ENCODE results near the gene HOXD11. TPM values are rescaled to one million over a fixed set of nuclear protein-coding genes. Genes with fewer than 3 reads are reported as not detected.

HOXD11 gene
- total RNA-seq, 1 donor from 2014 or later: not detected

- intact Hi-C loops (cut with DNase I): no loop called here
- TF ChIP-seq CTCF (IDR thresholded peaks at IDR 0.05): no peak
- DNase-seq (no peak), ATAC-seq (no peak)
- Histone ChIP-seq H3K27ac (no peak overlapping the region), H3K27me3 (ENCODE audit: low read depth) (peaks cover 99% of the 10 kb centered on the region), H3K36me3 (no peaks in the 10 kb centered on the region), H3K4me3 (no peak overlapping the region), H3K4me1 (peaks cover 29% of the 10 kb centered on the region), H3K9me3 (no peaks in the 10 kb centered on the region)
Measured at GRCh38 chr2:176102309-176102866, 4.7 kb upstream of the HOXD11 start.

- intact Hi-C loops (cut with DNase I): no loop called here
- H3K4me3 ChIP-seq: no peak overlapping the region
- peaks cover 23% of the 10 kb centered on the region for H3K4me1 ChIP-seq
- ATAC-seq: no peak
- H3K27me3 ChIP-seq (ENCODE audit: low read depth): peaks cover 98% of the 10 kb centered on the region
- H3K36me3 ChIP-seq: no peaks in the 10 kb centered on the region
- H3K27ac ChIP-seq: no peak overlapping the region
- no peak for DNase-seq
- H3K9me3 ChIP-seq: no peaks in the 10 kb centered on the region
- no peak for TF ChIP-seq CTCF (IDR thresholded peaks at IDR 0.05)
Measured at GRCh38 chr2:176103194-176103593, 3.9 kb upstream of the HOXD11 start.

- Histone ChIP-seq H3K4me1 (peaks cover 25% of the 10 kb centered on the region), H3K4me3 (no peak overlapping the region), H3K27ac (no peak overlapping the region), H3K27me3 (ENCODE audit: low read depth) (peaks cover 98% of the 10 kb centered on the region), H3K9me3 (no peaks in the 10 kb centered on the region), H3K36me3 (no peaks in the 10 kb centered on the region)
- no peak for ATAC-seq
- no peak for TF ChIP-seq CTCF (IDR thresholded peaks at IDR 0.05)
- DNase-seq: no peak
- intact Hi-C loops (cut with DNase I): no loop called here
Measured at GRCh38 chr2:176103742-176104315, 3.3 kb upstream of the HOXD11 start.

GRCh38 chr2:176104316-176105077, 2.6 kb upstream of the HOXD11 start:
- Histone ChIP-seq H3K27me3 (ENCODE audit: low read depth) (peaks cover 98% of the 10 kb centered on the region), H3K4me1 (peaks cover 29% of the 10 kb centered on the region), H3K27ac (no peak overlapping the region), H3K4me3 (no peak overlapping the region), H3K36me3 (no peaks in the 10 kb centered on the region), H3K9me3 (no peaks in the 10 kb centered on the region)
- TF ChIP-seq CTCF (IDR thresholded peaks at IDR 0.05): no peak
- intact Hi-C loops (cut with DNase I): no loop called here
- ATAC-seq (no peak), DNase-seq (no peak)

- Histone ChIP-seq H3K9me3 (no peaks in the 10 kb centered on the region), H3K27ac (no peak overlapping the region), H3K4me1 (peaks cover 29% of the 10 kb centered on the region), H3K27me3 (ENCODE audit: low read depth) (peaks cover 98% of the 10 kb centered on the region), H3K36me3 (no peaks in the 10 kb centered on the region), H3K4me3 (no peak overlapping the region)
- intact Hi-C loops (cut with DNase I): no loop called here
- TF ChIP-seq CTCF (IDR thresholded peaks at IDR 0.05): no peak
- ATAC-seq (no peak), DNase-seq (no peak)
Measured at GRCh38 chr2:176105078-176105729, 1.9 kb upstream of the HOXD11 start.

Data from lower lobe of right lung (tissue), 2 donors.